ENCODE measurements around the gene PILRB.
"Not testable (repeated sequence)": the region's sequence is repeated elsewhere in the genome, so short reads cannot be mapped to it uniquely, and the experiment has no call there.

The PILRB gene

DNA sequence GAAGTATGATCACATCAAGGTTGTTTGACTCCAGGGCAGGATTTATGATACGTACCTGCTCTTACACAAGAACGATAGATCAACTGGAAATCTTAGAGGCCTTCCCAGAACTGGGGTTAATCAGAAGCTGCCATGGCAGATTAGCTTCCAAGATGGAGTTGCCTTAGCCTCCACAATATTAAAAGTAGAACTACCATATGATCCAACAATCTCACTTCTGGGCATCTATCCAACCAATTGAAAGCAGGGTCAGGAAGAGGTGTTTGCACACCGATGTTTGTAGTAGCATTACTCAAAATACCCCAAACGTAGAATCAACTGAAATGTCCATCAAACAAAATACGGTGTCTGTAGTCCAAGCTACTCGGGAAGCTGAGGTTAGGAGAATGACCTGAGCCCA lies 6.6 kb downstream of the PILRB start:
- TF ChIP-seq, protein P1, sequence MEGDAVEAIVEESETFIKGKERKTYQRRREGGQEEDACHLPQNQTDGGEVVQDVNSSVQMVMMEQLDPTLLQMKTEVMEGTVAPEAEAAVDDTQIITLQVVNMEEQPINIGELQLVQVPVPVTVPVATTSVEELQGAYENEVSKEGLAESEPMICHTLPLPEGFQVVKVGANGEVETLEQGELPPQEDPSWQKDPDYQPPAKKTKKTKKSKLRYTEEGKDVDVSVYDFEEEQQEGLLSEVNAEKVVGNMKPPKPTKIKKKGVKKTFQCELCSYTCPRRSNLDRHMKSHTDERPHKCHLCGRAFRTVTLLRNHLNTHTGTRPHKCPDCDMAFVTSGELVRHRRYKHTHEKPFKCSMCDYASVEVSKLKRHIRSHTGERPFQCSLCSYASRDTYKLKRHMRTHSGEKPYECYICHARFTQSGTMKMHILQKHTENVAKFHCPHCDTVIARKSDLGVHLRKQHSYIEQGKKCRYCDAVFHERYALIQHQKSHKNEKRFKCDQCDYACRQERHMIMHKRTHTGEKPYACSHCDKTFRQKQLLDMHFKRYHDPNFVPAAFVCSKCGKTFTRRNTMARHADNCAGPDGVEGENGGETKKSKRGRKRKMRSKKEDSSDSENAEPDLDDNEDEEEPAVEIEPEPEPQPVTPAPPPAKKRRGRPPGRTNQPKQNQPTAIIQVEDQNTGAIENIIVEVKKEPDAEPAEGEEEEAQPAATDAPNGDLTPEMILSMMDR (IDR thresholded peaks at IDR 0.05; ENCODE audit: extremely low read depth, missing control alignments): no peak
- DNase-seq (ENCODE audit: low spot score): no peak

DNA sequence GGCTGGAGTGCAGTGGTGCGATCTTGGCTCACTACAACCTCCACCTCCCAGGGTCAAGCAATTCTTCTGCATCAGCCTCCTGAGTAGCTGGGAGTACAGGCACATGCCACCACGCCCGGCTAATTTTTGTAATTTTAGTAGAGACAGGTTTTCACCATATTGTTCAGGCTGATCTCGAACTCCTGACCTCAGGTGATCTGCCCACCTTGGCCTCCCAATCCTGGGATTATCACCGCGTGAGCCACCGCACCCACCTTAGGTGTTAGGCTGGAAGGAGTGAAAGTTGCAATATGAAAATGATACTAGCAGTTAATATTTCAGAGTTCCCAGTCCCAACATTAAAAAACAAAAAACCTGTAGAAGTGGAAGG lies 8.1 kb downstream of the PILRB start:
- not testable (repeated sequence) for DNase-seq (ENCODE audit: low spot score)

DNA sequence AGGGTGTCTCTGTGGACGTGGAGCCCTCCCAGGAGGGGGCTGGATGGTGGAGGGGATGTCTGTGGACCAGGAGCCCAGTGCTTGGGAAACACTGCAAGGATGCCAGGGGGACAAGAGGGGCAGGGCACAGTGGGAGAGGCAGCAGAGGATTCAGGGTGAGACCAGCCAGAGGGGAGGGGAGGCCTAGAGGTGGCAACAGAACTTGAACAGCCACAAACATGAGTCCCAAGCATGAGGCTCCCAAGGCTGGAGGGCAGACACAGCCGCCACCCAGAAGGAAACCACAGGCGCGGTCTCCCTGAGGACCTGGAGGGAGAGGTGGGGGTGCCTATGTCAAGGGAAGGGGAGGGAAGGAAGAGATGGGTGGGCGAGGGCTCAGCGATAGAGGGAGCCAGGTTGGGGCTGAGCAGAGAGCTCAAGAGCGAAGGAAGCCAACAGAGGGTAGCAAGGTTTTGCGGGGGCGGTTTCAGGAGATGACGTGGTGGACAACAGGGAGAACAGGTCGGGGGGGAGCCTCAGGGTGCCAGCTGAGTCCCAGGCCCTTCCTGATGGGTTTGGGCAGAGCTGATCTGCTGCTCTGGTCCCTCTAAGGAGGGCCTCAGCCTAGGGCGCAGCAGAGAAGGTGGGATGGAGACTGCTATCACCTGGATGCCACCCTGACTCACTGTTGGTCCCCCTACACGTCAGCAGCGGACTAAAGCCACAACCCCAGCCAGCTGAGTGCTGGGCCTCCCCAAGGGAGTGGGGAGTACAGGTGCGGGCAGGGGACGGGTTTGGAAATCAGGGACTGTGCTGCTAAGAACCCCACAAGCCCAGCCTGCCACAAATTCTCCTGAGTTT lies 8.7 kb downstream of the PILRB start:
- DNase-seq (ENCODE audit: low spot score): peak; percentile 65
- TF ChIP-seq, protein P1 (IDR thresholded peaks at IDR 0.05; ENCODE audit: extremely low read depth, missing control alignments): no peak

DNA sequence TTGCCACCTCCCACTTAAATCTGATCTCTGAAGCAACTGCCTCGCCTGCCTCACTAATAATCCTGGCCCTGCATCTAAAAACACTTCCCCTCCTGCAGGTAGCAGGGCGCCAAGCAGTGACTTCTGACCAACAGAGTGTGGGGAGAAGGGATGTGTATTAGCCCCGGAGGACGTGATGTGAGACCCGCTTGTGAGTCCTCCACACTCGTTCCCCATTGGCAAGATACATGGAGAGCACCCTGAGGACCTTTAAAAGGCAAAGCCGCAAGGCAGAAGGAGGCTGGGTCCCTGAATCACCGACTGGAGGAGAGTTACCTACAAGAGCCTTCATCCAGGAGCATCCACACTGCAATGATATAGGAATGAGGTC lies 9.3 kb downstream of the PILRB start:
- DNase-seq (ENCODE audit: low spot score): no peak
- TF ChIP-seq, protein P1 (IDR thresholded peaks at IDR 0.05; ENCODE audit: extremely low read depth, missing control alignments): no peak

DNA sequence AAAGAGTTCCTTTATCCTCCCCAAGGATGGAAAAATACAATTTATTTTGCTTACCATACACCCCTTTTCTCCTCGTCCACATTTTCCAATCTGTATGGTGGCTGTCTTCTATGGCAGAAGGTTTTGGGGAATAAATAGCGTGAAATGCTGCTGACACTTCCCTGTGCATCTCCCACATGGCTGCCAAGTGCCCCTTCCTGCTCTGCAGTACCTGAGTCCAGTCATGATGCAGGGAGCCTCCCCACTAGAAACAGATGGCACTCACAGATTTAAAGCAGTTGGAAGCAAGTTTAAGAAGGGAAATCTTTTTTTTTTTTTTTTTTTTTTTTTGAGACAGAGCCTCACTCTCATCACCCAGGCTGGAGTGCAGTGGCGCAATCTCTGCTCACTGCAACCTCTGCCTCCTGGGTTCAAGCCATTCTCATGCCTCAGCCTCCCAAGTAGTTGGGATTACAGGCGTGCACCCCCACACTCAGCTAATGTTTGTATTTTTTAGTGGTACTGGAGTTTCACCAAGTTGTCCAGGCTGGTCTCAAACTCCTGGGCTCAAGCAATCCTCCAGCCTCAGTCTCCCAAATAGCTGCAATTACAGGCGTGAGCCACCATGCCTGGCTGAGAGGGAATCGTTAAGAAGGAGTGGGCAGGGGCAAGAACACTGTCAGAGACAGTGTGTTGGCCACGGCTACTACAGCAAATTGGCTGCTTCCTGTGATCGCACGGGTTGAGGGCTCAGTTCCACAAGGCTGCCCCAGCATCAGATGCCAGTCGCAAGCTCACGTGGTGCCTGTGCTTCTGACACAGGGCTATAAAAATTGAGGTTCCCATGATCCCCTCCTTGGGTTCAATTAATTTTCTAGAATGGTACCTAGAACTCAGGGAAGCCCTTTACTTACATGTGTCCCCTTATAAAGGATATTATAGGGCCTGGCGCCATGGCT lies 10.0 kb downstream of the PILRB start:
- no peak for DNase-seq (ENCODE audit: low spot score)
- TF ChIP-seq, protein P1 (IDR thresholded peaks at IDR 0.05; ENCODE audit: extremely low read depth, missing control alignments): no peak

DNA sequence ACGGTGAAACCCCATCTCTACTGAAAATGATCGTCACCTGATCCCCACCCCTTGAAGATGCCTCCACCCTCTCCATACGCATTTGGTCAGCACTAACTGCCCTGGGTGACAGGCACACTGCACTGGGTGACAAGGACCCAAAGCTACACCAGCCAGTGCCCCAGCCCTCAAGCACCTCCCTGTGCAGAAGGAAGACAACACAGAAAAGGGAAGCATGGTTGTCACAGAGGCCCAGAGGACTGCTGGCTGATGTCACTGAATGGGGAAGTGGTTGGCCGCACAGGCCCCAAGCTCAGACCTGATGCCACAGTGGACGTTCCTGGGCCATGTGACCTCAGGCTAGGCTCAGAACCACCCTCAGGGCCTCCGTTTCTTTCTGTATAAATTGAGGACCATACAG lies 11.2 kb downstream of the PILRB start:
- TF ChIP-seq, protein P1 (IDR thresholded peaks at IDR 0.05; ENCODE audit: extremely low read depth, missing control alignments): no peak
- DNase-seq (ENCODE audit: low spot score): peak; percentile 83

DNA sequence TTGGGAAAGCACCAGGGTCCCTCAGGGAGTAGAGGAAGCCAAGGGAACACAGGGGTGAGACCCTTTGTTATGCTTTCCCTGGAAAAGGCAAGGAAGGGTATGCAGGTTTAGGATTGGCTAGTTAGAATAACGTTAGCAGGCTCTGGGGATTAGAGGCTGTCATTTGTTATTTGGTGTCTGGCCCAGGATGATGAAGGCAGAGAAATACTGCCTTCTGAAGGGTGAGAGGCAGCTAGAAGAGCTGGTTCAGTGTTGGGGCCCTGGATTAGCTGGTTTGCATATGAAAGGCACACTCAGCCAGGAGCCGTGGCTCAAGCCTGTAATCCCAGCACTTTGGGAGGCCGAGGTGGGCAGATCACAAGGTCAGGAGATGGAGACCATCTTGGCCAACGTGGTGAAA lies 12.4 kb downstream of the PILRB start:
- DNase-seq (ENCODE audit: low spot score): no peak
- TF ChIP-seq, protein P1 (IDR thresholded peaks at IDR 0.05; ENCODE audit: extremely low read depth, missing control alignments): no peak
